Esophagus squamous epithelium (tissue), 4 donors: ENCODE measurements around the gene PKM.

Source experiments
- POLR2A ChIP-seq, 4 donors: fragments of 450-650 bp; IDR thresholded peaks; one replicate each; pipeline ENCODE4 v1.6.1; 2017; ENCODE audit warnings: antibody characterized with exemption in 4 of 4, mild to moderate bottlenecking in 4 of 4, moderate library complexity in 3 of 4
- TF ChIP-seq, protein P1 (sequence below), 6 experiments: fragments of 450-650 bp in 4 of 6; fragments of 200-600 bp in 2 of 6; sonication (generic) in 2 of 6; IDR thresholded peaks; one replicate each; pipeline ENCODE4 v1.5.1; 2016 to 2019; ENCODE audit warnings: antibody characterized with exemption in 6 of 6, mild to moderate bottlenecking in 4 of 6, moderate library complexity in 4 of 6

DNA sequence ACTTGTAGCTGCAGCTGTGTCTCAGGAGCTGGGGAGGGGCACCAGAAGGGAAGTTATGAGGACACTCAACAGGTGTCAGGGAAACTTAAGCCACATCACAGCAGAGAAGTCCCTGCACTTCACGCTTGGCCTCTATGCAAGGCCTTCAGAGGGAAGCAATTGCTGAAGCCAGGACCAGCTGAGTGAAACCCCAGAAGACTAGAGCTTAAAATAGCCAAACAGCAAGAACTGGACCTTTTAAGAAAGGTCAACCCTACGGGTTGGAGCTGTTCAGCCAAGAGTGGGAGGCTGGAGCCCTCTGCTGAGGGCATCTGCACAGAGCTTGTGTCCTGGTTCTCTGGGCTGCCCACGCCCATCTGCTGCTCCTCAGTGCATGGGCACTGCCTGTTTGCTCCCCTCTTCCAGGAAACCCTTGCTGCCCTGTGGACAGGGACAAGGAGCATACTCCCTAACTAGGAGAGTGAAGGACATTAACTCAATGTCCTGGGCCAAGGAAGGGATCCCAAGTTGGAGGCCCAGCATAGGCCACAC lies 29.5 kb downstream of the PKM start:
- TF ChIP-seq, protein P1, sequence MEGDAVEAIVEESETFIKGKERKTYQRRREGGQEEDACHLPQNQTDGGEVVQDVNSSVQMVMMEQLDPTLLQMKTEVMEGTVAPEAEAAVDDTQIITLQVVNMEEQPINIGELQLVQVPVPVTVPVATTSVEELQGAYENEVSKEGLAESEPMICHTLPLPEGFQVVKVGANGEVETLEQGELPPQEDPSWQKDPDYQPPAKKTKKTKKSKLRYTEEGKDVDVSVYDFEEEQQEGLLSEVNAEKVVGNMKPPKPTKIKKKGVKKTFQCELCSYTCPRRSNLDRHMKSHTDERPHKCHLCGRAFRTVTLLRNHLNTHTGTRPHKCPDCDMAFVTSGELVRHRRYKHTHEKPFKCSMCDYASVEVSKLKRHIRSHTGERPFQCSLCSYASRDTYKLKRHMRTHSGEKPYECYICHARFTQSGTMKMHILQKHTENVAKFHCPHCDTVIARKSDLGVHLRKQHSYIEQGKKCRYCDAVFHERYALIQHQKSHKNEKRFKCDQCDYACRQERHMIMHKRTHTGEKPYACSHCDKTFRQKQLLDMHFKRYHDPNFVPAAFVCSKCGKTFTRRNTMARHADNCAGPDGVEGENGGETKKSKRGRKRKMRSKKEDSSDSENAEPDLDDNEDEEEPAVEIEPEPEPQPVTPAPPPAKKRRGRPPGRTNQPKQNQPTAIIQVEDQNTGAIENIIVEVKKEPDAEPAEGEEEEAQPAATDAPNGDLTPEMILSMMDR (IDR thresholded peaks at IDR 0.05), result no peak
- no peak for TF ChIP-seq POLR2A (IDR thresholded peaks at IDR 0.05)
